HepG2 (cell line): ENCODE measurements around the gene NEURL3. TPM values are rescaled to one million over a fixed set of nuclear protein-coding genes. Genes with fewer than 3 reads are reported as not detected.

Experiments used
- CEBPZ ChIP-seq: IDR thresholded peaks from 2 replicates; pipeline ENCODE4 v1.6.1; 2012; ENCODE audit warnings: low read length, improper control_type of control experiment
- MNT ChIP-seq: fragments of 450-650 bp; IDR thresholded peaks from 2 replicates; pipeline ENCODE4 v1.6.1; 2016
- RXRB ChIP-seq: IDR thresholded peaks from 2 replicates; pipeline ENCODE4 v1.6.1; 2016; ENCODE audit warnings: borderline replicate concordance, missing genetic modification reagents, missing compliant biosample characterization
- SMAD1 ChIP-seq: sonication (generic); formaldehyde crosslinking; IDR thresholded peaks from 2 replicates; pipeline ENCODE4 v1.4.0; 2020; ENCODE audit warnings: missing genetic modification reagents, low read depth, mild to moderate bottlenecking, borderline replicate concordance
- WIZ ChIP-seq: sonication (generic); formaldehyde crosslinking; IDR thresholded peaks from 2 replicates; pipeline ENCODE4 v1.5.1; 2020; ENCODE audit warnings: mild to moderate bottlenecking, missing genetic modification reagents
- ZBTB21 ChIP-seq: sonication (generic); formaldehyde crosslinking; IDR thresholded peaks from 2 replicates; pipeline ENCODE4 v1.4.0; 2020; ENCODE audit warnings: missing genetic modification reagents
- ZNF142 ChIP-seq: sonication (generic); formaldehyde crosslinking; IDR thresholded peaks from 2 replicates; pipeline ENCODE4 v1.4.0; 2020; ENCODE audit warnings: missing genetic modification reagents
- ZNF143 ChIP-seq: sonication (generic); formaldehyde crosslinking; IDR thresholded peaks from 2 replicates; pipeline ENCODE4 v1.4.0; 2020; ENCODE audit warnings: missing genetic modification reagents
- ZNF33A ChIP-seq: sonication (generic); formaldehyde crosslinking; IDR thresholded peaks from 2 replicates; pipeline ENCODE4 v1.5.1; 2020; ENCODE audit warnings: missing genetic modification reagents, mild to moderate bottlenecking, moderate library complexity, borderline replicate concordance
- ZNF546 ChIP-seq: sonication (generic); formaldehyde crosslinking; conservative IDR thresholded peaks from 2 replicates; pipeline ENCODE4 v1.8.1; 2023; ENCODE audit warnings: mild to moderate bottlenecking, missing genetic modification reagents
- ZNF749 ChIP-seq: sonication (generic); formaldehyde crosslinking; IDR thresholded peaks from 2 replicates; pipeline ENCODE4 v1.8.0; 2022; ENCODE audit warnings: mild to moderate bottlenecking, missing genetic modification reagents, moderate library complexity, borderline replicate concordance
- ZSCAN31 ChIP-seq: sonication (generic); formaldehyde crosslinking; IDR thresholded peaks from 2 replicates; pipeline ENCODE4 v1.5.0; 2020; ENCODE audit warnings: low read depth, mild to moderate bottlenecking, missing genetic modification reagents
- polyA plus RNA-seq, 8 experiments: library from polyadenylated mRNA; depleted of rRNA in 3 of 8; stranded (reverse) in 7 of 8; unstranded in 1 of 8; fragments of >200 nt; fragmentation: Illumina TruSeq in 4 of 8; extraction: Trizol in 4 of 8; gene quantifications; 2 replicates each; pipeline versions ENCODE4 v1.2.1 to v1.2.3, GENCODE V29; 2011 to 2016; ENCODE audit warnings: low read depth in 4 of 8, missing spikeins in 1 of 8, mixed read lengths in 1 of 8; ENCODE audit not compliant: insufficient read depth in 1 of 8
- total RNA-seq, 5 experiments: library from RNA; depleted of rRNA; stranded (reverse); fragments of >200 nt; fragmentation: Illumina TruSeq; extraction: Trizol; gene quantifications; 2 replicates each; pipeline ENCODE4 v1.2.3, GENCODE V29; 2016; ENCODE audit warnings: low read depth in 1 of 5

NEURL3 gene
- total and polyA plus RNA-seq, 2 of the 13 experiments (the other 11 are each of a cell fraction or from before 2014, with no cell fraction given), result 0.16 to 1.2 TPM

GRCh38 chr2:96507957-96508520 is 2.9 kb upstream of the NEURL3 start (continued):
- no peak for TF ChIP-seq ZNF33A
- no peak for TF ChIP-seq ZNF143 (CRISPR knock-in tag)
- TF ChIP-seq ZNF546 (CRISPR knock-in tag), result no peak
- peak; percentile 68; the same call in 1 of the 2 replicates for TF ChIP-seq ZSCAN31 (CRISPR knock-in tag)
- no peak for TF ChIP-seq ZNF142 (CRISPR knock-in tag)
- 0 out of 2 replicates have a peak, but pooled peaks have one; percentile 48 for TF ChIP-seq WIZ
- no peak for TF ChIP-seq MNT
- no peak for TF ChIP-seq ZBTB21 (CRISPR knock-in tag)
- peak; percentile 62 for TF ChIP-seq RXRB
- TF ChIP-seq SMAD1 (CRISPR knock-in tag), result peak; percentile 49; the same call in 1 of the 2 replicates
- no peak for TF ChIP-seq ZNF749 (CRISPR knock-in tag)
- no peak for TF ChIP-seq CEBPZ
